Measurements from ENCODE around the gene ASRGL1. TPM values are rescaled to one million over a fixed set of nuclear protein-coding genes. Genes with fewer than 3 reads are reported as not detected.

The ASRGL1 gene
- total RNA-seq, 1 experiment from 2014 or later = 31.1 TPM

DNA sequence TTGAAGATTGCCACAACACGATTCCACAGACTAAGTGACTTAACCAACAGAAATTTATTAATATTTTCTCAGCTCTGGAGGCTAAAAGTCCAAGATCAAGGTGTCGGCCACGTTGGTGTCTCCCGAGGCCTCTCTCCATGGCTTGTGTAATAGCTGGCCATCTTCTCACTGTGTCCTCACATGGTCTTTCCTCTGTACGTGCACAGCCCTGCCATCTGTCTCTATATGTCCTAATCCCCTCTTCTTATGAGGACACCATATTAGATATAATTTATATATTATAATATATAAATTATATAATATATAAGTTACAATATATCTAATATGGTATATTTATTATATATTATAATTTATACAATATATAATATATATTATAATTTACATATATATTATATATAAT, 56.5 kb downstream of the ASRGL1 start:
- Histone ChIP-seq H3K23me2 (ENCODE audit: insufficient read length, low read depth, low read length, poor library complexity, severe bottlenecking) (peaks cover 6% of the 10 kb centered on the region), H2BK15ac (ENCODE audit: low read depth, low read length) (no peak overlapping the region), H3K23ac (ENCODE audit: insufficient read length, low read depth, low read length) (no peak overlapping the region), H3K27ac (ENCODE audit: insufficient read length, low read depth, low read length) (no peak overlapping the region), H2BK5ac (ENCODE audit: insufficient read length, low read length) (no peak overlapping the region), H3K9me3 (ENCODE audit: control insufficient read depth, low read depth, low read length) (no peaks in the 10 kb centered on the region), H3K18ac (ENCODE audit: insufficient read length, low read depth, low read length) (no peak overlapping the region), H3T11ph (ENCODE audit: low read length) (no peak overlapping the region), H3K14ac (ENCODE audit: insufficient read depth, low read length) (no peak overlapping the region), H4K20me1 (ENCODE audit: control insufficient read depth, insufficient read depth, insufficient read length) (no peaks in the 10 kb centered on the region), H2BK120ac (ENCODE audit: low read depth, low read length, poor library complexity, severe bottlenecking) (no peak overlapping the region), H4K8ac (replicated peaks; ENCODE audit: insufficient read length, low read depth, low read length) (no peak overlapping the region), H2BK12ac (ENCODE audit: insufficient read length, low read depth, low read length) (no peak overlapping the region), H3K4me2 (ENCODE audit: insufficient read depth, insufficient read length, low read length) (no peak overlapping the region), H2BK20ac (ENCODE audit: low read depth, low read length, poor library complexity, severe bottlenecking) (no peak overlapping the region), H3K79me1 (ENCODE audit: insufficient read depth, low read depth, low read length, poor library complexity, severe bottlenecking) (no peaks in the 10 kb centered on the region), H2AFZ (ENCODE audit: low read length) (no peak overlapping the region), H3K4ac (ENCODE audit: low read depth, low read length) (no peak overlapping the region), H4K91ac (ENCODE audit: insufficient read length, low read depth, low read length) (no peak overlapping the region), H3K56ac (ENCODE audit: insufficient read length, low read depth, low read length) (no peak overlapping the region), H3K27me3 (ENCODE audit: insufficient read depth, low read length) (no peaks in the 10 kb centered on the region), H2AK5ac (ENCODE audit: insufficient read length, low read length) (no peak overlapping the region), H3K9ac (ENCODE audit: extremely low read depth, insufficient read length, low read length) (no peak overlapping the region), H3K4me1 (ENCODE audit: insufficient read depth, low read length) (peaks cover 4% of the 10 kb centered on the region; the same call in 1 of the 2 replicates), H3K79me2 (ENCODE audit: insufficient read depth, low read length) (no peaks in the 10 kb centered on the region), H4K5ac (ENCODE audit: insufficient read length, low read depth, low read length) (no peak overlapping the region)
- Mint-ChIP-seq H3K4me1 (peaks cover 9 to 28% of the 10 kb centered on the region in 2 experiments), H3K27ac (no peak overlapping the region), H3K27me3 (ENCODE audit: low read depth) (no peaks in the 10 kb centered on the region), H3K4me3 (no peak overlapping the region), H3K9me3 (no peaks in the 10 kb centered on the region), H3K36me3 (ENCODE audit: insufficient read depth in 1 of 3, low read depth in 3 of 3) (no peaks in the 10 kb centered on the region)
- no peak for DNase-seq
- WGBS (ENCODE audit: extremely low coverage, insufficient read length, low lambda C conversion rate) = no CpG with 5 or more reads among the region's 5 CpGs
- no peak for TF ChIP-seq CTCF (conservative IDR thresholded peaks at IDR 0.05)
